ENCODE measurements around the gene RELCH.

Gene RELCH

GRCh38 chr18:62345909-62346308, 158.9 kb downstream of the RELCH start:
- no peak for FAIRE-seq

GRCh38 chr18:62346333-62347088, 159.5 kb downstream of the RELCH start:
- no peak for FAIRE-seq

DNA sequence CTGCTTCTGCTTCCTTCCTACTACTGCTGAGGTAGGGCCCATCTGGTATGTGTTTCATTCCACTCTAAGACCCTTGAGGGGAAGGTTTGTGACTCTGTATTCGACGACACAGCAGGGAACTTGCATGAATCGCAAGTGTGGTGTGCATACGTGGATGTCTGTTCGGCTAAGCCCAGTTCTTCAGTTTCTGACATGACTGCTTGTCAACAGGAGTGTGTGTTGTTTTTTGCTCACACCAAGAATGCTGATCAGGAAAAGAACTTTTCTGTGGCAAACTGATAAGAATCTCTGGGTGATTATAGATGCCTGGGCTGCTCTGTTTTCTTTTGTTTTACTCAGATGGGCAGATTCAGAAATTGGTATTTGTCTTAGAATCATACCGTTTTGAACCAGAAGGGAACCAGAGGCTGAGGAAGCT, 160.0 kb downstream of the RELCH start:
- no peak for FAIRE-seq

DNA sequence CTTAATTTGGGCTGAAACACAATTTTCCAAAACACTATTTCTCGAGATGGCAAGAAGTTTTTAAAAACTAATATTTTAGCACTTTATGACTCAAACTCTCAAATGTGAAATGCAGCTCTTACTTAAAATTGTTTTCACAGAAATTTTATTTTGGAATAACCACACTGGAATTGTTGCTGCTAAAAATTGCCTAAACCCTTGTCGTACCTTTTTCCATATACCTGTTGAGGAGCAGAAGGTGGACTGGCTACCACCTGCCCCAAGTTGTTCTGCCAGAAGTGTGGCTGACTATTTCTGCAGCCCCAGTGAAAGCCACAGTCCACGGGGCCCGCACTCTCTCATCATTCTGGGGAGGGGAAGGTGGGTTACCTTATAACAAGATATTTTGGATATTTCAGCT, 161.4 kb downstream of the RELCH start:
- FAIRE-seq = no peak

DNA sequence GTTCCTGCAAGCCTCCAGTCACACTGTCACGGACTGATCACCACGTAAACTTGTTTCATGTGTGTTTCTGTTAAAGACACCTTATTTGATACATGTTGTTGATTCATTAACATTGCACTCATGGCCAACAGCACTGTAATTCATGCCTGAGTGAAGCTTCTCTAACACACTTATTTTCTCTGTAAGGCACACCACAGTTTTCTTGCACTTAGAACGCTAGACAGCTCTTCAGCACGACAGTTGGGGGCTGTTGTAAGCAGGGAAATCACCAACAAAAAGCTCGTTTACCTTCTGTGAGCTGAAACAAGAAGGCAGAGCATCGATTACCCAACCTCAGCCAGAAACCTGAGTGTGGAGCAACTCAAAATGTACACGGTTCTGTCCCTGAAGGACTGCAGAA, 166.1 kb downstream of the RELCH start:
- FAIRE-seq = no peak

- FAIRE-seq = no peak
Observed at GRCh38 chr18:62354151-62354550, 167.1 kb downstream of the RELCH start.

DNA sequence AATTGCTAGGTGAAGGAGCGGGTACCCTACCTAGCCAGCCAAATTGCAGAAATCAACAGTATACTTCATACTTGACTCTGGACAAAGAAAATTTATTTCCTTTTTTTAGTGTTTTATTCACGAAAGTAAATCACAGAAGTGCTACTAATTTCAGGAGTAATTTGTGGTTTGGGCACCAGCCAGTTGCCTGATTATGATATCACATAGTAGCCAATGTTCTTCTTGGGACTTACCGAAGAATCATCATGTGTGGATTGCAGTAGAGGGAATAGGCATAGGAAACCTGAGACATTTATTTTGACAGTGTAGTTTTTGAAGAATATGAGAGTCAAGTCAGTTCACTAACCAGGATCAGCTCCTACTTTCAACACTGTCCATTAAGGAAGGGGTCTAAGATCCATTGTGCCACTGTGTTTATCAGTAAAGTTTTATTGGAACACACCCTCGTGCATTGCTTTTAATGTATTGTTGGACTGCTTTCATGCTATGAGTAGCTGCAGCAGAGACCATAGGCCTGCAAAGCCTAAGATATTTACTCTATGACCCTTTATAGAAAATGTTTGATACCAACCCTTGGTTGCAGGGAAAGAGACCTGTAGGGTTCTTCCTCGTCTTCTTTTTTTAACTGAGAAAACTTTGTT, 170.1 kb downstream of the RELCH start:
- FAIRE-seq = no peak

All from endometrium (tissue), 2 donors.